Kidney capillary endothelial cell (primary cell): Measurements from ENCODE around the gene NRG4.
"Not testable (repeated sequence)": the region's sequence is repeated elsewhere in the genome, so short reads cannot be mapped to it uniquely, and the experiment has no call there.

Source experiments
- DNase-seq: peaks from one replicate; pipeline ENCODE4 v3.0.0-alpha.2; 2018; ENCODE audit warnings: low spot score

NRG4 gene

GRCh38 chr15:75992897-75993296 is 19.3 kb downstream of the NRG4 start:
- DNase-seq = no peak

- DNase-seq = no peak
Observed at GRCh38 chr15:75989875-75990274, 22.3 kb downstream of the NRG4 start.

GRCh38 chr15:75989045-75989444 is 23.2 kb downstream of the NRG4 start:
- no peak for DNase-seq

- DNase-seq = no peak
Observed at GRCh38 chr15:75985971-75986370, 26.3 kb downstream of the NRG4 start.

GRCh38 chr15:75984706-75985105 is 27.5 kb downstream of the NRG4 start:
- not testable (repeated sequence) for DNase-seq

GRCh38 chr15:75982468-75982867 is 29.8 kb downstream of the NRG4 start:
- DNase-seq = no peak

GRCh38 chr15:75981149-75981815 is 30.9 kb downstream of the NRG4 start:
- no peak for DNase-seq

GRCh38 chr15:75976766-75977165 is 35.5 kb downstream of the NRG4 start:
- not testable (repeated sequence) for DNase-seq

- DNase-seq = no peak
Observed at GRCh38 chr15:75966073-75966472, 46.2 kb downstream of the NRG4 start.

GRCh38 chr15:75961331-75961730 is 50.9 kb downstream of the NRG4 start:
- no peak for DNase-seq

GRCh38 chr15:75955720-75956119 is 56.5 kb downstream of the NRG4 start:
- no peak for DNase-seq

GRCh38 chr15:75952525-75952924 is 59.7 kb downstream of the NRG4 start:
- DNase-seq = no peak

- DNase-seq = no peak
Observed at GRCh38 chr15:75948761-75949296, 63.4 kb downstream of the NRG4 start.

GRCh38 chr15:75947092-75947491 is 65.1 kb downstream of the NRG4 start:
- no peak for DNase-seq

GRCh38 chr15:75945953-75946352 is 66.3 kb downstream of the NRG4 start:
- no peak for DNase-seq

GRCh38 chr15:75943713-75944215 is 68.5 kb downstream of the NRG4 start:
- DNase-seq = no peak

- no peak for DNase-seq
Observed at GRCh38 chr15:75943246-75943645, 69.0 kb downstream of the NRG4 start.

GRCh38 chr15:75942464-75942863 is 69.8 kb downstream of the NRG4 start:
- DNase-seq = no peak

- no peak for DNase-seq
Observed at GRCh38 chr15:75930866-75931265, 81.4 kb downstream of the NRG4 start.

- peak; percentile 55 for DNase-seq
Observed at GRCh38 chr15:75929799-75930565, 82.2 kb downstream of the NRG4 start.

GRCh38 chr15:75928680-75929608 is 83.3 kb downstream of the NRG4 start:
- no peak for DNase-seq

GRCh38 chr15:75927601-75928000 is 84.6 kb downstream of the NRG4 start:
- DNase-seq = no peak
